Fibroblast of lung (primary cell): ENCODE measurements around the gene SH3D21.

Experiments
- EZH2 ChIP-seq: IDR thresholded peaks from 2 replicates; pipeline ENCODE4 v1.5.1; 2012; ENCODE audit warnings: low read length, control low read depth, mild to moderate bottlenecking; ENCODE audit errors: missing control alignments
- TF ChIP-seq, protein P1 (sequence below), 2 donors: IDR thresholded peaks in 1 of 2; conservative IDR thresholded peaks in 1 of 2; 1 replicate in 1 of 2; 2 replicates in 1 of 2; pipeline ENCODE4 v1.5.1; 2011 to 2012; ENCODE audit warnings: low read length in 2 of 2, control low read depth in 1 of 2, inconsistent platforms in 1 of 2, low read depth in 1 of 2, mild to moderate bottlenecking in 1 of 2

- TF ChIP-seq, protein P1, sequence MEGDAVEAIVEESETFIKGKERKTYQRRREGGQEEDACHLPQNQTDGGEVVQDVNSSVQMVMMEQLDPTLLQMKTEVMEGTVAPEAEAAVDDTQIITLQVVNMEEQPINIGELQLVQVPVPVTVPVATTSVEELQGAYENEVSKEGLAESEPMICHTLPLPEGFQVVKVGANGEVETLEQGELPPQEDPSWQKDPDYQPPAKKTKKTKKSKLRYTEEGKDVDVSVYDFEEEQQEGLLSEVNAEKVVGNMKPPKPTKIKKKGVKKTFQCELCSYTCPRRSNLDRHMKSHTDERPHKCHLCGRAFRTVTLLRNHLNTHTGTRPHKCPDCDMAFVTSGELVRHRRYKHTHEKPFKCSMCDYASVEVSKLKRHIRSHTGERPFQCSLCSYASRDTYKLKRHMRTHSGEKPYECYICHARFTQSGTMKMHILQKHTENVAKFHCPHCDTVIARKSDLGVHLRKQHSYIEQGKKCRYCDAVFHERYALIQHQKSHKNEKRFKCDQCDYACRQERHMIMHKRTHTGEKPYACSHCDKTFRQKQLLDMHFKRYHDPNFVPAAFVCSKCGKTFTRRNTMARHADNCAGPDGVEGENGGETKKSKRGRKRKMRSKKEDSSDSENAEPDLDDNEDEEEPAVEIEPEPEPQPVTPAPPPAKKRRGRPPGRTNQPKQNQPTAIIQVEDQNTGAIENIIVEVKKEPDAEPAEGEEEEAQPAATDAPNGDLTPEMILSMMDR (conservative IDR thresholded peaks at IDR 0.05 in 1 of 2, IDR thresholded peaks at IDR 0.05 in 1 of 2; ENCODE audit: low read depth in 1 of 2, low read length in 2 of 2), result no peak
- no peak for TF ChIP-seq EZH2
These were observed 59.2 kb downstream of the SH3D21 start for GRCh38 chr1:36365381-36365780.
